Neural progenitor cell (in vitro differentiated cells): ENCODE measurements around the gene SAMD10.

Source experiments
- EZH2 ChIP-seq: fragments of 200-600 bp; sonication (generic); IDR thresholded peaks from 2 replicates; pipeline ENCODE4 v1.6.1; 2017; ENCODE audit warnings: antibody characterized with exemption, mild to moderate bottlenecking, moderate library complexity
- EZH2phosphoT487 ChIP-seq: fragments of 200-600 bp; sonication (generic); IDR thresholded peaks from 2 replicates; pipeline ENCODE4 v1.6.1; 2017; ENCODE audit warnings: antibody characterized with exemption
- TF ChIP-seq, protein P1 (sequence below): fragments of 200-600 bp; sonication (generic); IDR thresholded peaks from 2 replicates; pipeline ENCODE4 v1.5.1; 2017; ENCODE audit warnings: antibody characterized with exemption, mild to moderate bottlenecking

DNA sequence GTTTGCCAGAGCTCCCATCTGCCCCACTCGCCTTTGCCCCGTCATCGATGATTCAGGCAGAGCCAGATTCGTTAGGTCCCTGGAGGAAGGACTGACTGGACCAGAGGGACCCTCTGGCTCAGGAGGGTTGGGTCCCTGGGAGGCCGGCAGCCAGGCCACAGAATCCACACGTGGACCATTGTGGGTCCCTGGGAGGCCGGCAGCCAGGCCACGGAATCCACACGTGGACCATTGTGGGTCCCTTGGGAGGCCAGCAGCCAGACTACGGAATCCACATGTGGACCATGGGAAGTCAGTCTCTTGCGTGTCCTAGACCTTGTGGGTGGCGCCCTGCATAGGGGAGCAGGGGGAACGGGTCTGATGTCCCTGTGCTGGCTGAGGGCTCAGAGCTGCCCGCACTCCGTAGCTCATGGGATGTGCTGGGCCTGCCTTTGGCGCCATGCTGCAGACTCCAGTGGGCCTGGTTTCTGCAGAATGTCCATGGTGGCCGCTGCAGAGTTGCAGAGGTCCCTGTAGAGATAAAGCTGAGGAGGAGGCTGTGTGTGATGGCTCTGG lies 46.8 kb downstream of the SAMD10 start:
- TF ChIP-seq, protein P1, sequence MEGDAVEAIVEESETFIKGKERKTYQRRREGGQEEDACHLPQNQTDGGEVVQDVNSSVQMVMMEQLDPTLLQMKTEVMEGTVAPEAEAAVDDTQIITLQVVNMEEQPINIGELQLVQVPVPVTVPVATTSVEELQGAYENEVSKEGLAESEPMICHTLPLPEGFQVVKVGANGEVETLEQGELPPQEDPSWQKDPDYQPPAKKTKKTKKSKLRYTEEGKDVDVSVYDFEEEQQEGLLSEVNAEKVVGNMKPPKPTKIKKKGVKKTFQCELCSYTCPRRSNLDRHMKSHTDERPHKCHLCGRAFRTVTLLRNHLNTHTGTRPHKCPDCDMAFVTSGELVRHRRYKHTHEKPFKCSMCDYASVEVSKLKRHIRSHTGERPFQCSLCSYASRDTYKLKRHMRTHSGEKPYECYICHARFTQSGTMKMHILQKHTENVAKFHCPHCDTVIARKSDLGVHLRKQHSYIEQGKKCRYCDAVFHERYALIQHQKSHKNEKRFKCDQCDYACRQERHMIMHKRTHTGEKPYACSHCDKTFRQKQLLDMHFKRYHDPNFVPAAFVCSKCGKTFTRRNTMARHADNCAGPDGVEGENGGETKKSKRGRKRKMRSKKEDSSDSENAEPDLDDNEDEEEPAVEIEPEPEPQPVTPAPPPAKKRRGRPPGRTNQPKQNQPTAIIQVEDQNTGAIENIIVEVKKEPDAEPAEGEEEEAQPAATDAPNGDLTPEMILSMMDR = no peak
- TF ChIP-seq EZH2 (no peak), EZH2phosphoT487 (no peak)
